ENCODE results near the gene ADAP1. TPM values are rescaled to one million over a fixed set of nuclear protein-coding genes. Genes with fewer than 3 reads are reported as not detected.

Gene ADAP1
- total RNA-seq, 1 experiment from 2014 or later: 6.2 TPM

DNA sequence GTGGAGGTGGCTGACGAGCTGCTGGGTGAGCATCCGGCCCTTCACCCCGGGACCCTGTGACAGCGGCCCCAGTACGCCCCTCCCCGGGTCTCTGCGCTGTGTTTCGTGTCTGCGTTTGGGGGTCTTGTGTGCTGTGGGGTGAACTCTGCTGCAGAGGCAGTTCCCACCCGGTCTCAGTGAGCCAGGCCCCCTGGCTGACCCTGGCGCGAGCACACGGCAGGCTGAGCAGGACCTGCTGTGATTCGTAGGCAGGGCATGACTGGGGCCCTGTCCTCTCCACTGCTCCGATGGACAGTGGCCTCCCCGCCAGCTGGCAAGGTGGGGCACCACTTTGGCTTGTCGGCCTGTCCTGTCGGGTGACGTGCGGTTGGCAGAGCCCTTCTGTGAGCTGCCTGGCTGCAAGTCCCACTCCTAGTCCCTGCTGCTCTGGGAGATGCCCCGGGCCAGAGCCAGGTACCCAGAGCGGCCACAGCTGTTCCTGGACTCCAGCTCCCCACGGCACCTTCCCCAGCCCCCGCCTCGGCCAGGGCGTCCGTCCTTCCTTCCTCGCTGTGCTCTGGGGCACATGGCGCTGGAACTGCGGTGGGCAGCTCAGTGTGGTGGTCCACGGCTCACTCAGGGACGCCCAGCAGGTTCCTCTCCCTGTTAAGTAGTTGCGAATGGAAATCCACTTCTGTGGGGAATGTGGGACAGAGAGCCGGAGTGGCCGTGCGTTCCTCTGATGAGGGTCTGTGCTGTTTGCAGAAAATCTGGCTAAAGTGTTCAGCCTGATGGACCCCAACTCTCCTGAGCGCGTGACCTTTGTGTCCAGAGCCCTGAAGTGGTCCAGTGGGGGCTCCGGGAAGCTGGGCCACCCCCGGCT lies 67.6 kb downstream of the ADAP1 start:
- peaks cover 9% of the 10 kb centered on the region for H3K79me1 ChIP-seq (ENCODE audit: insufficient read depth, low read depth, low read length, poor library complexity, severe bottlenecking)
- H3K4me1 ChIP-seq (ENCODE audit: insufficient read depth, low read length): no peaks in the 10 kb centered on the region
- no peak overlapping the region for H3K23ac ChIP-seq (ENCODE audit: insufficient read length, low read depth, low read length)
- Mint-ChIP-seq H3K27me3 (ENCODE audit: low read depth) (no peaks in the 10 kb centered on the region), H3K9me3 (peaks cover 0 to 3% of the 10 kb centered on the region in 2 experiments; a peak in 1 of 5 replicates), H3K36me3 (ENCODE audit: insufficient read depth in 1 of 3, low read depth in 3 of 3) (peaks cover 23 to 46% (median 37%) of the 10 kb centered on the region in 3 experiments), H3K4me1 (peaks cover 2 to 6% of the 10 kb centered on the region in 2 experiments; a peak in 1 of 4 replicates), H3K27ac (no peak overlapping the region), H3K4me3 (no peak overlapping the region)
- H4K91ac ChIP-seq (ENCODE audit: insufficient read length, low read depth, low read length): no peak overlapping the region
- H3K27me3 ChIP-seq (ENCODE audit: insufficient read depth, low read length): no peaks in the 10 kb centered on the region
- H4K20me1 ChIP-seq (ENCODE audit: control insufficient read depth, insufficient read depth, insufficient read length): no peaks in the 10 kb centered on the region
- H3K18ac ChIP-seq (ENCODE audit: insufficient read length, low read depth, low read length): no peak overlapping the region
- no peak overlapping the region for H3K27ac ChIP-seq (ENCODE audit: insufficient read length, low read depth, low read length)
- H3K23me2 ChIP-seq (ENCODE audit: insufficient read length, low read depth, low read length, poor library complexity, severe bottlenecking): no peaks in the 10 kb centered on the region
- TF ChIP-seq, protein P1, sequence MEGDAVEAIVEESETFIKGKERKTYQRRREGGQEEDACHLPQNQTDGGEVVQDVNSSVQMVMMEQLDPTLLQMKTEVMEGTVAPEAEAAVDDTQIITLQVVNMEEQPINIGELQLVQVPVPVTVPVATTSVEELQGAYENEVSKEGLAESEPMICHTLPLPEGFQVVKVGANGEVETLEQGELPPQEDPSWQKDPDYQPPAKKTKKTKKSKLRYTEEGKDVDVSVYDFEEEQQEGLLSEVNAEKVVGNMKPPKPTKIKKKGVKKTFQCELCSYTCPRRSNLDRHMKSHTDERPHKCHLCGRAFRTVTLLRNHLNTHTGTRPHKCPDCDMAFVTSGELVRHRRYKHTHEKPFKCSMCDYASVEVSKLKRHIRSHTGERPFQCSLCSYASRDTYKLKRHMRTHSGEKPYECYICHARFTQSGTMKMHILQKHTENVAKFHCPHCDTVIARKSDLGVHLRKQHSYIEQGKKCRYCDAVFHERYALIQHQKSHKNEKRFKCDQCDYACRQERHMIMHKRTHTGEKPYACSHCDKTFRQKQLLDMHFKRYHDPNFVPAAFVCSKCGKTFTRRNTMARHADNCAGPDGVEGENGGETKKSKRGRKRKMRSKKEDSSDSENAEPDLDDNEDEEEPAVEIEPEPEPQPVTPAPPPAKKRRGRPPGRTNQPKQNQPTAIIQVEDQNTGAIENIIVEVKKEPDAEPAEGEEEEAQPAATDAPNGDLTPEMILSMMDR (conservative IDR thresholded peaks at IDR 0.05): no peak
- H2BK120ac ChIP-seq (ENCODE audit: low read depth, low read length, poor library complexity, severe bottlenecking): no peak overlapping the region
- no peaks in the 10 kb centered on the region for H3K9me3 ChIP-seq (ENCODE audit: control insufficient read depth, low read depth, low read length)
- H4K5ac ChIP-seq (ENCODE audit: insufficient read length, low read depth, low read length): no peak overlapping the region
- no peak overlapping the region for H3T11ph ChIP-seq (ENCODE audit: low read length)
- H2BK15ac ChIP-seq (ENCODE audit: low read depth, low read length): no peak overlapping the region
- DNase-seq: no peak
- no peak overlapping the region for H3K56ac ChIP-seq (ENCODE audit: insufficient read length, low read depth, low read length)
- H3K79me2 ChIP-seq (ENCODE audit: insufficient read depth, low read length): peaks cover 29% of the 10 kb centered on the region; the same call in 1 of the 2 replicates
- no peak overlapping the region for H2BK20ac ChIP-seq (ENCODE audit: low read depth, low read length, poor library complexity, severe bottlenecking)
- H2AFZ ChIP-seq (ENCODE audit: low read length): no peak overlapping the region
- no peak overlapping the region for H3K4me2 ChIP-seq (ENCODE audit: insufficient read depth, insufficient read length, low read length)
- H3K4ac ChIP-seq (ENCODE audit: low read depth, low read length): no peak overlapping the region
- no peak overlapping the region for H3K9ac ChIP-seq (ENCODE audit: extremely low read depth, insufficient read length, low read length)
- H2BK5ac ChIP-seq (ENCODE audit: insufficient read length, low read length): no peak overlapping the region
- H4K8ac ChIP-seq (replicated peaks; ENCODE audit: insufficient read length, low read depth, low read length): no peak overlapping the region
- H2BK12ac ChIP-seq (ENCODE audit: insufficient read length, low read depth, low read length): no peak overlapping the region
- no peak overlapping the region for H2AK5ac ChIP-seq (ENCODE audit: insufficient read length, low read length)
- no peak overlapping the region; the same call in 1 of the 2 replicates for H3K14ac ChIP-seq (ENCODE audit: insufficient read depth, low read length)
- WGBS (ENCODE audit: extremely low coverage, insufficient read length, low lambda C conversion rate): no CpG with 5 or more reads among the region's 40 CpGs

Measured in H9 (cell line).